Fibroblast of skin of right biceps (primary cell): ENCODE measurements around the gene TXNDC17.
"Not testable (repeated sequence)": the region's sequence is repeated elsewhere in the genome, so short reads cannot be mapped to it uniquely, and the experiment has no call there.

Experiments used
- DNase-seq: peaks from one replicate; pipeline ENCODE4 v3.0.0-alpha.2; 2013

Gene TXNDC17

DNA sequence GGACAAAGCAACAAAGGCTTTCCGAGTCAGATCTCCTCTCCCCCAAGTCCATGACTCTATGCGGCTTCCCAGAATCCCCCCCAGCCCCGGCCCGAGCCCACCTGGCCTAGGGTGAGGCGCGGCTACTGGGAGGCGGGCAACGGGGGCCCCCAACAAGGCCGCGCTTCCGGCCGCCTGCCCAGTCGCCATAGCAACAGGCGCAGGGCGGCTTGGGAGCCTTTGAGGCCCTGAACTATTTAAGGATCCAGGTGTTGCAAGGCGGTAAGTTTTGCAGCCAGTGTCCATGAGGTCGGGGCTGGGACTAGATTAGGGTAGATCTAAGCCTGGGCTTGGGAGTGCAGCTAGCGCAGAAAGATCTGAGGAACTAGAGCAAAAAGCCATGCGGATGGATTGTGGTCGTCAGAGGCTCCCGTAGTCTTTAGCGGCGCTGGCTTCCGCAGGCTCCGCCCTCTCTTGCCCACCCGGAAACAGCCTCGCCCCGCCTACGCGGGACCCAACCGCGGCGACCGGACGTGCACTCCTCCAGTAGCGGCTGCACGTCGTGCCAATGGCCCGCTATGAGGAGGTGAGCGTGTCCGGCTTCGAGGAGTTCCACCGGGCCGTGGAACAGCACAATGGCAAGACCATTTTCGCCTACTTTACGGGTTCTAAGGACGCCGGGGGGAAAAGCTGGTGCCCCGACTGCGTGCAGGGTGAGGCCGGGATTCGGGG is at the start of gene TXNDC17, which contains the start of gene KIAA0753:
TSS of gene TXNDC17 (plus strand) at position 525 of the 711 bp plus-strand sequence. CDS start at position 548, 23 bp downstream.
TSS of gene KIAA0753 (minus strand) at position 176 of the 711 bp plus-strand sequence. CDS start 5,608 bp downstream, outside the sequence.
- DNase-seq = peak; percentile 89

- DNase-seq = peak; percentile 95
Measured at GRCh38 chr17:6591599-6592158, 49.2 kb upstream of the TXNDC17 start.

DNA sequence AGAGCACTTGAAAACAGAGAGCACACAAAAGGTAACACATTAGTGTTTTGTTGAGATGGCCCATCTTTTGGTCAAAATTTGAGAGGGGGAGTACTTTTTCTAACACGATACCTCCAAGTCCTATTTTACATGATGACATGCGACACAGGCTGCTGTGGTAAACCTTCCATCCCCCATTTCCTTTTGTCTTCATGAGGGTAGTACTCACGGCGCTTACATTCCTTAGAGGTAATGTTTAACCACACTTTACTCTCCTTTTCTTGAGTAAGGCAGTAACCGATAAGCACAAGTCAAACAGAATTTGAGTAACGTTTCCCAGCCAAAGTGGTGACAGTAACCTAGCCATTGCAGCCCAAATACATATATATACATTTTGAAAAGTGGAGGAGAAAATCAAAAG is 48.7 kb upstream of the TXNDC17 start:
- peak; percentile 71 for DNase-seq

GRCh38 chr17:6593371-6593770 is 47.5 kb upstream of the TXNDC17 start:
- not testable (repeated sequence) for DNase-seq

- DNase-seq = no peak
Measured at GRCh38 chr17:6596081-6596480, 44.8 kb upstream of the TXNDC17 start.

GRCh38 chr17:6596511-6596910 is 44.3 kb upstream of the TXNDC17 start:
- no peak for DNase-seq

DNA sequence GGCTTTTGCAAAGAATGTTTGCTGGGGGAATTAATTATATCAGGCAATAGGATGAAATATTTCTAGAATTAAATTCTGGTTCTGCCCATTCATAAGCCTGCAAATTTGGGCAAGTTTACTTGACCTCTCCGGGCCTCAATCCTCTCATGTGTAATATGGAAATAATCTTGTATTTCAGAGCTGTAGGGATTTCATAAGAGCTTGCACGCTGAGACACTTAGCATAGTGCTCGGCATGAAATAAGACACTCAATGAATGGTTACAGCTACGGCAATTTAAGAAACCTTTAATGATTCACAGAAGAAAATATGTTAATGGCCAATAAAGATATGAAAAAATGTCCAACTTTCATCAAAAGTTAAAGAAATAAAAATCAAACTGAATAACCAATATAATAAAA is 43.9 kb upstream of the TXNDC17 start:
- no peak for DNase-seq

DNA sequence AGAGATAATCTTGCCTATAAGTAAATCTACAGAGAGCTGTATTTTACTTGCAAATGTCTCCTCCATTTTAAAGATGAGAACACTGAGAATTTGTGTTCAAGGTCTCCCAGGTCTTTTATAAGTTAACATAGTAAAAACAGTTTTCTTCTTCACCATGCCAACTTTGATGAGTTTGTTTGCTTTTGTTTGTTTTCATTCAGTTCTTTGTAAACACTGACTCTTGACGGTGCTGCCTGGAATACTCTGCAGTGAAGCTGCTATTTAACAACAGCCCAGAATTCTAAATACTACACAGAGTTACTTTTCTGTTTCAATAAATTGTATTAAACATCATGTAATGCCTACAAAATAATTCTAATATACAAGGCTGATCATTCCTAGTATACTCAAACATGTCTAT is 43.1 kb upstream of the TXNDC17 start:
- DNase-seq = no peak

- no peak for DNase-seq
Measured at GRCh38 chr17:6599364-6599763, 41.5 kb upstream of the TXNDC17 start.

DNA sequence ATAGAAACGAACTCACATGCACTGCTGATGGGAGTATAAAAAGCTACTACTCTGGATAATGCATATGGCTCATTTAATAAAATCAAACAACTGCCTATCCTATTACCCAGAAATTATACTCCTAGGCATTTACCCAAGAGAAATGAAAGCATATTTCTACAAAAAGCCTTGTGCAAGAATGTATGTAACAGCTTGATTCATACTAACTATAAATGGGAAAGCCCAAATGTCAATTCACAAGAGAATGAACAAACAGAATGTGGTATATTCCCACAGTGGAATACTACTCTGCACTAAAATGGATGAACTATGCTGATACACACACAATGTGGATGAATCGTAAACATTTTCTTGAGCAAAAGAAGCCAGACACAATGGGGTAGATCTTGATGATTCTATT is 38.7 kb upstream of the TXNDC17 start:
- no peak for DNase-seq

DNA sequence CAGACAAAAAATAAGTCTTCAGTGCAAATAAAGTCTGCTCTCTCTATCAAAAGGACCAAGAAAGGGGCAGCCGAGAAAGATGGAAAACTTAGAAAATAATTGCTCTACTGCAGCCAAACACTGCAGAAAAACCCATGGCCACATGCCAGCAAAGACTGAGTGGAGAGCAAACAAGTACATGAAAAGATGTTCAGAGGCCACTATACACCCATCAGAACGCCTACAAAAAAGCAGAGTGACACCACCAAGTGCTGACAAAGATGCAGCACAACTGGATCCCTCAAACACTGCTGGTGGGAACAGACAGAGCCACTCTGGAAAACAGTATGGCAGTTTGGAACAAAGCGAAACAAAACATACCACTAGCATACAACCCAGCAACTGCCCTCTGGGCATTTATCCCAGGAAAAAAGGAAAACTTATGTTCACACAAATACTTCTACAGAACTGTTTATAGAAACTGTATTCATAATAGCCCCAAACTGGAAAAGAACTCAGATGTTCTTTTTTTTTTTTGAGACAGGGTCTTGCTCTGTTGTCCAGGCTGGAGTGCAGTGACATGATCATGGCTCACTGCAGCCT is 37.0 kb upstream of the TXNDC17 start:
- no peak for DNase-seq

- DNase-seq = no peak
Measured at GRCh38 chr17:6605142-6605541, 35.7 kb upstream of the TXNDC17 start.

DNA sequence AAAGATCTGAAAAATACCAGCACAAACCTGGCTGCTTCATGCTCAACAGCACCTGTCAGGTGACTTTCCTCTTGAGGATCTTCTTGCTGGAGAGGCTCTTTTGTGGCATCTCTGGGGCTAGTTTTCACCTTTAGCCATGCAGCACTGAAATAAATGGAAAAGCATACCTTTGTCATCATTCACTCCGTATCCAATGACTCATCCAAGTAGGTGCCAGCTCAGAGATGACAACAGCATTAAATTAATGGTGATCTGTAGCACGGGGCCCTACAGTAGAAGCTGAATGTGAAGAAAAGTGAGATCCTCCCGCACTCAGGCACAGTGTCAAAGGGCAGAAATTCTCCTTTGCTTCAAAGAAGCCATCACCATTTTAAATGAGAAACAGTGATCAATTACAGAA is 32.5 kb upstream of the TXNDC17 start:
- peak; percentile 33 for DNase-seq

- no peak for DNase-seq
Measured at GRCh38 chr17:6610011-6610410, 30.8 kb upstream of the TXNDC17 start.

- no peak for DNase-seq
Measured at GRCh38 chr17:6611231-6611630, 29.6 kb upstream of the TXNDC17 start.

GRCh38 chr17:6623941-6624340 is 16.9 kb upstream of the TXNDC17 start:
- peak; percentile 3 for DNase-seq

- no peak for DNase-seq
Measured at GRCh38 chr17:6626616-6627015, 14.2 kb upstream of the TXNDC17 start.

- DNase-seq = no peak
Measured at GRCh38 chr17:6627019-6627418, 13.8 kb upstream of the TXNDC17 start.

DNA sequence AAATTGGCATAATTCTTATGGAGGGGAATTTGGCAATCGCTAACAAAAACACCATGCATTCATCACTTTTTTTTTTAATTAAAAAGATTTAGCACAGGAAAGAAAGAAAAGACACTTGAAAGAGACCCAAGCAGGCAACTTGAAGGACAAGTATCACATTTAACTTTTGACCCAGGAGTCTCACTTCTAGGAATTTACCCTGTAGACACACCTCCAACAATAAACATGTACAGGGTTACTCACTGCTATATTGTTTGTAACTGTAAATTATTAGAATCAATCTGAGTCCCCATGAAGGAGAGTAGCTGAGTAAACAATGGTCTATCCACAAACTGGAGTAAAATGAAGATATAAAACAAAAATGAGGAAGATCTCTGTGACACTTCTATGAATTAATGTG is 10.5 kb upstream of the TXNDC17 start:
- DNase-seq = no peak

DNA sequence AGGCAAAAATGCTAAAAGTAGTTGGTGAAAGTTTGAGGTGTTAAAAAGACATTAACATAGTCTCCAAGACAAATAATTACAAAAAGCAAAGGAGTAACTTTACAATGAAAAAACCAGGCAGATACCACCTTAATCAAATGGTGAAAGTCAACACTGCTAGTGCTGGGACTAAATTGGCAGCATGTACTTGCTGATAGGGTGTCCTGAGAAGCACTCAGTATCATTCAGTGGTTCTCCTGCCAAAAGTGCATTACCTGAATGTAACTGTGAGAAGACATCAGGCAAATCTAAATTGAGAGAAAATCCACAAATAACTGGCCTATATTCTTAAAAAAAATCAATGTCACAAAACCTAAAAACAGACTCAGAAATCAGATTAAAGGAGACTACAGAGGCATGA is 8.3 kb upstream of the TXNDC17 start:
- DNase-seq = no peak

- DNase-seq = no peak
Measured at GRCh38 chr17:6633263-6633662, 7.6 kb upstream of the TXNDC17 start.

DNA sequence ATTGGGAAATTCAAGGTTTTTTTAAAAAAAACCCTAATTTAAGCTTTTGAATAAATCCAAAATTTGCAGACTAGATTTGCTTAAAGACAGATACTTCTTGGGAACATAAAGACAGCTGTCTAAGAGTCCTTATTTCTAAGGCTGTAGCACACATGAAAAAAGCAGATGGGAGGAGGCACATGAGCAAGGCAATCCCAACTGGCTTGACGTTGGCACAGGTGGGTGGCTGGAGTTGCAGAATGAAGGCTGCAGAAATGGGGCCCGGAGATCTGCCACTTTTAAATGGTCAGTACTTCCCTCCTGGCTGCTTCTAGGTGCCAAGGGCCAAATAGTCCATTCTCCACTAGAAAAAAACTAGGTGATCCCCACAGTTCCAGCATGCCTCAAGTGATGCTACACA is 4.8 kb upstream of the TXNDC17 start:
- DNase-seq = no peak

- DNase-seq = no peak
Measured at GRCh38 chr17:6636616-6637457, 4.0 kb upstream of the TXNDC17 start.
